ENCODE results near the gene GPR137.

DNA sequence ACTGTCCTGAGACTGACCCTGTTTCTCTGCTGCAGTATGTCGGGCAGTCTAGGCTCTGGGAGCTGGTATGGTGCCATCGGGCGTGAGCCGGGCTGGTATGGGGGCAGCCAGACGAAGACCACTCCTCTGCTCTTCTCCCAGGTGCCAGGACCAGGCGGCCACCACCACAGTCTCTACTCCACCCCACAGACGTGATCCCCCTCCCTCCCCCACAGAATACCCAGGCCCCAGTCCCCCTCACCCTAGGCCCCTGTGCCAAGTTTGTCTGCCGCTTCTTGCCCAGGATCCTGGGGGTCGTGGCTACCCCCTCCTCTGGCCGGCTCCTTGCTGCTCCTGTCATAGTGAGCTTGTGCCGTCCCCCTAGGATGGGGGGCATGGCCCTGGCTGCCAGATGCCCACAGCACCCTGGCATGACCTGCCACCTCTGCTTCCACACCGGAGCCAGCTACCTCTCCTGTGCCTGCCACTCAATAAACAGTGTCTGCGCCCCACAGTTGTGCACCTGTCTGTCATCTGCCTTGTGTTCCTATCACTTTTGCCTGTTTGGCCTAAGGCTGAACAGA lies 3.4 kb downstream of the GPR137 start:
- TF ChIP-seq CTCF (IDR thresholded peaks at IDR 0.05) (no peak), POLR2AphosphoS5 (IDR thresholded peaks at IDR 0.05) (no peak), POLR2A (IDR thresholded peaks at IDR 0.05) (no peak), EP300 (IDR thresholded peaks at IDR 0.05) (no peak)

All from stomach (tissue), 4 donors.